A673 (cell line): ENCODE data around the gene SOST.

Experiments used
- EZH2 ChIP-seq: fragments of 200-600 bp; sonication (generic); IDR thresholded peaks from 2 replicates; pipeline ENCODE4 v1.6.1; 2017; ENCODE audit warnings: borderline replicate concordance, low read depth, mild to moderate bottlenecking, mixed read lengths, antibody characterized with exemption, low read length; ENCODE audit not compliant: poor library complexity, severe bottlenecking
- TF ChIP-seq, protein P1 (sequence below): fragments of 300-800, 200-600 bp; sonication (generic); conservative IDR thresholded peaks from 2 replicates; pipeline ENCODE4 v1.5.1; 2017; ENCODE audit warnings: low read depth, mild to moderate bottlenecking, antibody characterized with exemption, low read length, moderate library complexity, mixed read lengths

- TF ChIP-seq, protein P1, sequence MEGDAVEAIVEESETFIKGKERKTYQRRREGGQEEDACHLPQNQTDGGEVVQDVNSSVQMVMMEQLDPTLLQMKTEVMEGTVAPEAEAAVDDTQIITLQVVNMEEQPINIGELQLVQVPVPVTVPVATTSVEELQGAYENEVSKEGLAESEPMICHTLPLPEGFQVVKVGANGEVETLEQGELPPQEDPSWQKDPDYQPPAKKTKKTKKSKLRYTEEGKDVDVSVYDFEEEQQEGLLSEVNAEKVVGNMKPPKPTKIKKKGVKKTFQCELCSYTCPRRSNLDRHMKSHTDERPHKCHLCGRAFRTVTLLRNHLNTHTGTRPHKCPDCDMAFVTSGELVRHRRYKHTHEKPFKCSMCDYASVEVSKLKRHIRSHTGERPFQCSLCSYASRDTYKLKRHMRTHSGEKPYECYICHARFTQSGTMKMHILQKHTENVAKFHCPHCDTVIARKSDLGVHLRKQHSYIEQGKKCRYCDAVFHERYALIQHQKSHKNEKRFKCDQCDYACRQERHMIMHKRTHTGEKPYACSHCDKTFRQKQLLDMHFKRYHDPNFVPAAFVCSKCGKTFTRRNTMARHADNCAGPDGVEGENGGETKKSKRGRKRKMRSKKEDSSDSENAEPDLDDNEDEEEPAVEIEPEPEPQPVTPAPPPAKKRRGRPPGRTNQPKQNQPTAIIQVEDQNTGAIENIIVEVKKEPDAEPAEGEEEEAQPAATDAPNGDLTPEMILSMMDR, result no peak
- no peak for TF ChIP-seq EZH2
These were observed 2.4 kb downstream of the SOST start for GRCh38 chr17:43756201-43756600.
